K562 (cell line): ENCODE measurements around the gene MED29. TPM values are rescaled to one million over a fixed set of nuclear protein-coding genes. Genes with fewer than 3 reads are reported as not detected.

Experiments
- CEBPB ChIP-seq: fragments of 450-650 bp; IDR thresholded peaks from 2 replicates; pipeline ENCODE4 v1.6.1; 2016; ENCODE audit warnings: missing genetic modification characterization, missing compliant biosample characterization
- HDAC8 ChIP-seq: fragments of 450-650 bp; IDR thresholded peaks from 2 replicates; pipeline ENCODE4 v1.6.1; 2016; ENCODE audit warnings: mild to moderate bottlenecking, missing genetic modification characterization, moderate library complexity, missing compliant biosample characterization
- HNRNPUL1 ChIP-seq: fragments of 200-400 bp; formaldehyde crosslinking; IDR thresholded peaks from 2 replicates; pipeline ENCODE4 v1.6.1; 2017; ENCODE audit warnings: low read length
- MEIS2 ChIP-seq: fragments of 450-650 bp; IDR thresholded peaks from 2 replicates; pipeline ENCODE4 v1.6.1; 2014; ENCODE audit warnings: mild to moderate bottlenecking; ENCODE audit not compliant: partially characterized antibody
- MYC ChIP-seq, 2 experiments: fragments of 250-450 bp in 1 of 2; sonication (Bioruptor Pico) in 1 of 2; IDR thresholded peaks; 2 replicates each; pipeline versions ENCODE4 v1.5.1 to v1.6.1; 2012 to 2021; ENCODE audit warnings: low read depth in 2 of 2, borderline replicate concordance in 1 of 2, improper control_type of control experiment in 1 of 2, low read length in 1 of 2, mild to moderate bottlenecking in 1 of 2, moderate library complexity in 1 of 2
- NCOR1 ChIP-seq: fragments of 450-650 bp; IDR thresholded peaks from 2 replicates; pipeline ENCODE4 v1.6.1; 2016; ENCODE audit warnings: mild to moderate bottlenecking, moderate library complexity
- NFATC3 ChIP-seq: fragments of 450-650 bp; IDR thresholded peaks from 2 replicates; pipeline ENCODE4 v1.6.1; 2017; ENCODE audit warnings: mild to moderate bottlenecking
- NONO ChIP-seq, 2 experiments: fragments of 200-400 bp in 1 of 2; fragments of 450-650 bp in 1 of 2; formaldehyde crosslinking in 1 of 2; IDR thresholded peaks; 2 replicates each; pipeline ENCODE4 v1.6.1; 2017; ENCODE audit warnings: low read depth in 2 of 2, mild to moderate bottlenecking in 2 of 2, moderate library complexity in 2 of 2, low read length in 1 of 2
- PATZ1 ChIP-seq: fragments of 250-450 bp; sonication (Bioruptor Pico); IDR thresholded peaks from 2 replicates; pipeline ENCODE4 v1.5.0; 2020; ENCODE audit warnings: mild to moderate bottlenecking, borderline replicate concordance
- RBM17 ChIP-seq: fragments of 200-400 bp; formaldehyde crosslinking; IDR thresholded peaks from 2 replicates; pipeline ENCODE4 v1.6.1; 2017; ENCODE audit warnings: low read depth, mild to moderate bottlenecking, low read length, borderline replicate concordance
- REST ChIP-seq, 2 experiments: fragments of 450-650 bp; formaldehyde crosslinking in 1 of 2; IDR thresholded peaks; 2 replicates each; pipeline versions ENCODE4 v1.4.0 to v1.6.1; 2014 to 2020; ENCODE audit warnings: mild to moderate bottlenecking in 2 of 2, borderline replicate concordance in 1 of 2, low read depth in 1 of 2
- RHOXF2B ChIP-seq: fragments of 250-450 bp; sonication (Bioruptor Pico); conservative IDR thresholded peaks from 2 replicates; pipeline ENCODE4 v1.5.1; 2021
- SNAPC5 ChIP-seq: fragments of 250-450 bp; sonication (Bioruptor Pico); IDR thresholded peaks from 2 replicates; pipeline ENCODE4 v1.8.0; 2021; ENCODE audit warnings: moderate library complexity, mild to moderate bottlenecking, inconsistent platforms
- TEAD1 ChIP-seq, 2 experiments: fragments of 450-650 bp in 1 of 2; sonication (generic) in 1 of 2; formaldehyde crosslinking; IDR thresholded peaks; 2 replicates each; pipeline versions ENCODE4 v1.4.0 to v1.8.0; 2020 to 2022; ENCODE audit warnings: mild to moderate bottlenecking in 2 of 2, missing genetic modification reagents in 1 of 2
- ZC3H4 ChIP-seq: sonication (generic); formaldehyde crosslinking; IDR thresholded peaks from 2 replicates; pipeline ENCODE4 v1.9.0; 2021; ENCODE audit warnings: missing genetic modification reagents, borderline replicate concordance
- ZNF143 ChIP-seq: sonication (generic); formaldehyde crosslinking; IDR thresholded peaks from 2 replicates; pipeline ENCODE4 v1.9.0; 2022; ENCODE audit warnings: mild to moderate bottlenecking, missing genetic modification reagents
- ZNF274 ChIP-seq: IDR thresholded peaks from 2 replicates; pipeline ENCODE4 v1.6.1; 2011; ENCODE audit warnings: low read depth, mild to moderate bottlenecking, low read length, moderate library complexity, borderline replicate concordance
- polyA plus RNA-seq, 8 experiments: library from polyadenylated mRNA; depleted of rRNA in 4 of 8; stranded (reverse) in 5 of 8; unstranded in 3 of 8; fragments of >200 nt; fragmentation: Nextera tagmentation in 2 of 8; fragmentation: Illumina TruSeq in 1 of 8; extraction: Ambion mirVana in 2 of 8; extraction: Trizol in 1 of 8; gene quantifications; 2 replicates each; pipeline versions ENCODE4 v1.2.1 to v1.2.3, GENCODE V29; 2011 to 2014; ENCODE audit warnings: inconsistent platforms in 1 of 8, missing spikeins in 1 of 8
- total RNA-seq, 7 experiments: library from RNA; depleted of rRNA in 6 of 7; stranded (reverse); fragments of >200 nt in 6 of 7; fragmentation: Illumina TruSeq in 2 of 7; extraction: Trizol in 2 of 7; gene quantifications; 2 replicates each; pipeline versions ENCODE4 v1.2.1 to v1.2.3, GENCODE V29; 2011 to 2021; ENCODE audit warnings: low replicate concordance in 1 of 7

Gene MED29
- total and polyA plus RNA-seq, 9 of the 15 experiments (the other 6 are each of a cell fraction or from before 2014, with no cell fraction given), result 1.8 to 22.6 (median 12.4) TPM

GRCh38 chr19:39411832-39412099 lies 20.6 kb downstream of the MED29 start (continued):
- no peak for TF ChIP-seq NFATC3
- no peak for TF ChIP-seq PATZ1 (CRISPR knock-in tag)
- no peak for TF ChIP-seq NCOR1
- no peak for TF ChIP-seq MEIS2
- TF ChIP-seq RBM17, result no peak
- TF ChIP-seq SNAPC5 (CRISPR knock-in tag), result no peak
- no peak for TF ChIP-seq ZNF274
- no peak for TF ChIP-seq HDAC8
- TF ChIP-seq CEBPB (tag), result no peak
- no peak for TF ChIP-seq MYC (IDR thresholded peaks at IDR 0.05; ENCODE audit: low read depth, low read length)
- no peak for TF ChIP-seq MYC (CRISPR knock-in tag; IDR thresholded peaks at IDR 0.05; ENCODE audit: borderline replicate concordance, low read depth)
- no peak for TF ChIP-seq ZNF143 (CRISPR knock-in tag)
- no peak for TF ChIP-seq TEAD1 (CRISPR knock-in tag; IDR thresholded peaks at IDR 0.05)
- TF ChIP-seq ZC3H4 (CRISPR knock-in tag), result no peak
- no peak for TF ChIP-seq NONO (IDR thresholded peaks at IDR 0.05; ENCODE audit: low read depth in 2 of 2, low read length in 1 of 2)
- TF ChIP-seq REST (IDR thresholded peaks at IDR 0.05; ENCODE audit: borderline replicate concordance), result peak; percentile 94
- no peak for TF ChIP-seq REST (CRISPR knock-in tag; IDR thresholded peaks at IDR 0.05; ENCODE audit: low read depth)
- TF ChIP-seq HNRNPUL1, result no peak
- peak; percentile 33; the same call in 1 of the 2 replicates for TF ChIP-seq RHOXF2B (CRISPR knock-in tag)
